Bronchial epithelial cell (primary cell): ENCODE results near the gene NODAL. TPM values are rescaled to one million over a fixed set of nuclear protein-coding genes. Genes with fewer than 3 reads are reported as not detected.

Experiments used
- DNase-seq: peaks from one replicate; pipeline ENCODE4 v3.0.0-alpha.2; 2010; ENCODE audit warnings: low read depth
- FAIRE-seq: peaks from 2 replicates; lab custom pipeline; 2011; peaks lifted over from hg19 to GRCh38; lab: Jason Lieb, UNC
- H3K27me3 ChIP-seq: 2 replicates; pipeline ENCODE4 v1.5.1; 2011; ENCODE audit warnings: low read length; ENCODE audit not compliant: control insufficient read depth, insufficient read depth
- H3K36me3 ChIP-seq: 2 replicates; pipeline ENCODE4 v1.5.1; 2011; ENCODE audit warnings: low read length; ENCODE audit not compliant: control insufficient read depth, insufficient read depth
- H3K4me3 ChIP-seq: 2 replicates; pipeline ENCODE4 v1.5.1; 2011; ENCODE audit warnings: mild to moderate bottlenecking, low read depth, low read length, control low read depth
- CTCF ChIP-seq: IDR thresholded peaks from 2 replicates; pipeline ENCODE4 v1.5.1; 2011; ENCODE audit warnings: mild to moderate bottlenecking, moderate library complexity, low read length, control low read depth, inconsistent platforms; ENCODE audit not compliant: insufficient read depth, severe bottlenecking
- total RNA-seq: library from RNA; depleted of rRNA; stranded (reverse); fragments of >200 nt; gene quantifications from 2 replicates; pipeline ENCODE4 v1.2.1, GENCODE V29; 2014

Gene NODAL
- total RNA-seq, 1 donor from 2014 or later: under 0.01 TPM

GRCh38 chr10:70441895-70442309, 421 bp upstream of the NODAL start:
- DNase-seq (peak; percentile 39), FAIRE-seq (no peak)
- no peaks in the 10 kb centered on the region for H3K36me3 ChIP-seq
- TF ChIP-seq CTCF: no peak
- no peak overlapping the region for H3K4me3 ChIP-seq
- peaks cover 29% of the 10 kb centered on the region for H3K27me3 ChIP-seq

GRCh38 chr10:70440296-70441160, 953 bp downstream of the NODAL start:
- Histone ChIP-seq H3K27me3 (peaks cover 27% of the 10 kb centered on the region), H3K4me3 (no peak overlapping the region), H3K36me3 (no peaks in the 10 kb centered on the region)
- DNase-seq (no peak), FAIRE-seq (no peak)
- no peak for TF ChIP-seq CTCF

DNA sequence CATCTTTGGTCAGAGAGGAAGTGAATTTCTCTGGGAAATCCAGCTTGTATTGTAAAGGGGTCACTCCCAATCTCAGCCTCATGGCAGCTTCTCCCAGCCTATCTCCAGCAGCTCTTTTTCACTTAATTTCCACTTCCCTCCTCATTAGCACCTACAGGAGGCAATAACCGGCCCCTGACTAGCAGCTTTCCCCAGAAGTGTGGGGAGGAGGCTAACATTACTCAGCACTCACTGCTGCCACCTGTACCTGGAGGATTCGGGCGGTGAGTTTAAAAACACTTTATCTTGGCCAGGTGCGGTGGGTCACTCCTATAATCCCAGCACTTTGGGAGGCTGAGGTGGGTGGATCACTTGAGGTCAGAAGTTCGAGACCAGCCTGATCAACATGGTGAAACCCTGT, 3.8 kb downstream of the NODAL start:
- DNase-seq (peak; percentile 18), FAIRE-seq (no peak)
- Histone ChIP-seq H3K36me3 (no peaks in the 10 kb centered on the region), H3K27me3 (peaks cover 27% of the 10 kb centered on the region), H3K4me3 (no peak overlapping the region)
- TF ChIP-seq CTCF: no peak

DNA sequence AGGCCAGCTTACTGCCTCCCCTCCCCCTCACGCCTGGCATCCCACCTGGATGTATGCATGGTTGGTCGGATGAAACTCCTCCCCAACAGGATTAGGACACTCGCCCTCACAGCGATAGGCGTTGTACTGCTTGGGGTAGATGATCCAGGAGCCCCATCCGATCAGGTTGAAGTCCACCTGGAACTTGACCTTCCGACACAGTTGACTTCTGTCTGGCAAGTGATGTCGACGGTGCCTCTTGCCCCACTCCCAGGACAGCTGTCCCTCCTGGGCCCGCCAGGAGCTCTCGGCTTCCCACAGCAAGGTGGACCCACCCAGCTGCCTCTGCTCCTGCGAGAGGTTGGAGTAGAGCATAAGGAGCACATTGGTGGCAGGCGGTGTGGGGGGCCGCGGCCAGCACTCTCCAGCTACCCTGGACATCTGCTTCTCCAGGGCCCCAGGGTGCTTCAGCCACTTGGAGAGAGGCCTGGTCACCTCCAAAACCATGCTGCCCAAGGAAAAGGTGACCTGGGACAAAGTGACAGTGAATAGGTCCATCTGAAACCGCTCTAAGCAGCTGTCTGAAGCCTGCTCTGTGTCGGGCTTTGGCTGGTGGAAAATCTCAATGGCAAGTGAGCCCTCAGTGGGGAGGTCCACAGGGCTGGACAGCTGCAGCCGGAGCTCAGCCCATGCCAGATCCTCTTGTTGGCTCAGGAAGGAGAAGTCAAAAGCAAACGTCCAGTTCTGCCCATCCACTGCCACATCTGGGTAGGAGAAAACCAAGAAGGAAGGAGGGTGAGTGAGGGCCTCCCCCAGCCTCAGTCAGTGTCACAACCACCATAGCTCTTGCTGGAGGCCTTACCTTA, 6.0 kb downstream of the NODAL start:
- H3K27me3 ChIP-seq: peaks cover 16% of the 10 kb centered on the region
- no peak overlapping the region for H3K4me3 ChIP-seq
- no peak for FAIRE-seq
- H3K36me3 ChIP-seq: no peaks in the 10 kb centered on the region
- no peak for TF ChIP-seq CTCF
- no peak for DNase-seq

- H3K36me3 ChIP-seq: no peaks in the 10 kb centered on the region
- no peak for TF ChIP-seq CTCF
- H3K27me3 ChIP-seq: peaks cover 3% of the 10 kb centered on the region
- FAIRE-seq (no peak), DNase-seq (no peak)
- H3K4me3 ChIP-seq: no peak overlapping the region
Measured at GRCh38 chr10:70433581-70434280, 7.8 kb downstream of the NODAL start.
